ENCODE measurements around the gene PDZD7. TPM values are rescaled to one million over a fixed set of nuclear protein-coding genes. Genes with fewer than 3 reads are reported as not detected.
A peak's percentile ranks its signal among the peaks of the same experiment; 100 is the strongest.

The PDZD7 gene
- total and polyA plus RNA-seq, 4 experiments from 2014 or later, result 0.20 to 1.8 (median 0.70) TPM

DNA sequence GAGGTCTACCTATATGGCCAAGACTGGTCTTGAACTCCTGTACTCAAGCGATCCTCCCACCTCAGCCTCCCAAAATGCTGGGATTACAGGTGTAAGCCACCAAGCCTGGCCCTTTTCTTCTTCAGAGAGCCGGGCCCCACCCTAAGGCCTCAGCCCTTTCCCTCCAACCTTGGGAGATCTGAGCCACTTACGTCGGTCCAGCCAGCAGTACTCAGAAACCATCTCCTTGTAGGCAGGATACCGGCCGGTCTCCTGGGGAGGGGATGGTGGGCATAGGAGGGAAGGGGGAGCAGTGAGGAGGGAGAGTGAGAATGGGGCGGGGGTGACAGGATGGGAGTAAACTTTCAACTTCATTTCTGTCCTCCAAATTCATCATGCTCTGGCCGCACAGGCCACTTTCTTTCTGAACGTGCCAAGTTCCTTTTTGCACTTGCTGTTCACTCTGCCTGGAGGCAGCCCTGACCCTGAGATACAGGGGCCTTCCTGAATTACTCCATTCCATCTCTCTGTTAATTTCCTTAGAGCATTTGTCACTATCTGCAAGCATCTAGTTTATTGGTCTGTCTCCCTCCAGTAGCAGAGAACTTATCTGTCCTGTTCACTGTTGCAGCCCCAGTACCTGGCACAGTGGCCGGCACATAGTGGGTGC lies 10.4 kb downstream of the PDZD7 start:
- DNase-seq, result no peak
- Histone ChIP-seq H3K4me1 (ENCODE audit: insufficient read depth, low read length) (no peaks in the 10 kb centered on the region), H3K4me3 (ENCODE audit: low read length in 2 of 2) (no peak overlapping the region), H3K9me3 (ENCODE audit: control insufficient read depth in 1 of 2, low read length in 2 of 2) (no peaks in the 10 kb centered on the region), H3K27me3 (ENCODE audit: insufficient read depth, low read length) (peaks cover 11% of the 10 kb centered on the region), H3K36me3 (ENCODE audit: insufficient read depth, low read length) (no peaks in the 10 kb centered on the region), H3K27ac (ENCODE audit: low read depth, low read length) (no peak overlapping the region)
- H3K36me3 Mint-ChIP-seq, result no peaks in the 10 kb centered on the region
- peaks cover 23 to 27% of the 10 kb centered on the region in 2 donors for H3K27me3 Mint-ChIP-seq
- H3K4me3 Mint-ChIP-seq, result no peak overlapping the region
- intact Hi-C loops (cut with micrococcal nuclease), result no loop called here
- no peaks in the 10 kb centered on the region for H3K9me3 Mint-ChIP-seq
- no peak overlapping the region for H3K27ac Mint-ChIP-seq
- POLR2A ChIA-PET (ENCODE audit: partially characterized antibody), result no interaction called here
- peaks cover 0 to 4% (median 2%) of the 10 kb centered on the region in 4 donors for H3K4me1 Mint-ChIP-seq
- CTCF ChIA-PET (ENCODE audit: partially characterized antibody), result interaction anchor here (1.1 to 7.2 kb wide), 5 partner anchors 7 to 31 kb away, joined by 3 to 171 read pairs (median 31); partner anchors contain the start of gene LZTS2

DNA sequence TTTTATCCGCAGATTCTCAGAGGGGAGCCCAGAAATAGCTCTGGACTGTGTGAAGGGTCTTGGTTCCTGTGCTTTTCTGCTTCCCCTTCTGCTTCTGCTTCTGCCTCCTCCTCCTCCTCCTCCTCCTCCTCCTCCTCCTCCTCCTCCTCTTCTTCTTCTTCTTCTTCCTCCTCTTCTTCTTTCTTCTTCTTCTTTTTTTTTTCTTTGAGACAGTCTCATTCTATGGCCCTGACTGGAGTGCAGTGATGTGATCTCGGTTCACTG lies 11.6 kb downstream of the PDZD7 start:
- no peaks in the 10 kb centered on the region for H3K36me3 Mint-ChIP-seq
- no peak for DNase-seq
- POLR2A ChIA-PET (ENCODE audit: partially characterized antibody), result interaction anchor here (1.3 to 3.3 kb wide), 3 partner anchors 12 to 23 kb away, joined by 4 to 13 read pairs (median 4); partner anchors contain the start of genes PDZD7 and SFXN3
- peaks cover 25 to 29% of the 10 kb centered on the region in 2 donors for H3K27me3 Mint-ChIP-seq
- H3K9me3 ChIP-seq (ENCODE audit: control insufficient read depth in 1 of 2, low read length in 2 of 2), result no peaks in the 10 kb centered on the region
- H3K4me1 ChIP-seq (ENCODE audit: insufficient read depth, low read length), result peaks cover 3% of the 10 kb centered on the region
- CTCF ChIA-PET (ENCODE audit: partially characterized antibody), result interaction anchor here (1.0 to 7.2 kb wide), 21 partner anchors 9 to 72 kb away, joined by 3 to 171 read pairs (median 6); partner anchors contain the start of genes KAZALD1, LZTS2, PDZD7 and SEMA4G
- H3K4me3 ChIP-seq (ENCODE audit: low read length in 2 of 2), result no peak overlapping the region
- H3K27ac ChIP-seq (ENCODE audit: low read depth, low read length), result no peak overlapping the region
- intact Hi-C loops (cut with micrococcal nuclease), result loop anchor here (1.0 kb wide), 1 partner anchor 49 kb away; no protein-coding TSS in a partner anchor
- H3K4me3 Mint-ChIP-seq, result no peak overlapping the region
- H3K27me3 ChIP-seq (ENCODE audit: insufficient read depth, low read length), result peaks cover 11% of the 10 kb centered on the region
- H3K27ac Mint-ChIP-seq, result no peak overlapping the region
- H3K36me3 ChIP-seq (ENCODE audit: insufficient read depth, low read length), result no peaks in the 10 kb centered on the region
- no peaks in the 10 kb centered on the region for H3K9me3 Mint-ChIP-seq
- peaks cover 2 to 7% (median 3%) of the 10 kb centered on the region in 4 donors for H3K4me1 Mint-ChIP-seq

DNA sequence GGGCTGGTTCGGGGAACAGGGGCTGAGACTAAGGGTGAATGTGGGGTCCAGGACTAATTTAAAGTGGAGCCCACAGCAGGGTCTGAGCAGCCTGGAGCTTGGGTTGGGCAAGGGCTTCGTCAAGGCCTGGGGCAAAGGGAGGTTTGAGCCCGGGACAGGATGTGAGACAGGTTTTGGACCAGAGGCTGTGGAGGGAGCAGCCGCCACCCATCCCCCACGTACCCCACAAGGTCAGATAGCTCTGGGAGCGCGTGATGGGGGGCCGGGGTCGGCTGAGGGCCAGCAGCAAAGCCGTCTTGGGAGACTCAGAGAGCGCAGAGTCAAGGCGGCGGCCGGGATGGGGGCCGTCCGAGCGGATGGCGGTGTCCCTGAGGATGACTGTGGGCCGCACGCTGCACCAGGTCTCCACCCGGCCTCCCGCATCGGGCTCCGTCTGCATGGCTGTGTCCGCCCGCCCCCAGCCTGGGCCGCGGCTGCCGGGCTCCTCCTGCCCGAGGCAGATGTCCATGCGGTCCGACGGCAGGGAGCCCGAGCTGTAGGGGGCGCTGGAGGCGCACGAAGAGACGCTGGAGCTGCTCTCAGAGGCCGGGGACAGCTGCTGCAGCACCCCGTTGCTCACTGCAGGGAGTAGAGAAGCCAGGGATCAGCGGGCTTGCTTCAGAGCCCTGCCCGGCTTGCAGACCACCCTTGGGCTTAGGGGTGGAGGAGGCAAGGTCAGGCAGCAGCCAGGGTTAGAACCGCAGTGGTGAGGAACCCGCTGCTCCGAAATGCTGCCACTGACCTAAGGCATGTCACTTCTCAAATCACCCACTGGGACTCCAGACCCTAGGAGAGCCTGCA lies 12.1 kb downstream of the PDZD7 start:
- H3K9me3 ChIP-seq (ENCODE audit: control insufficient read depth in 1 of 2, low read length in 2 of 2), result no peaks in the 10 kb centered on the region
- peak; percentile 53 to 68 (median 59) for DNase-seq
- peaks cover 7% of the 10 kb centered on the region for H3K4me1 ChIP-seq (ENCODE audit: insufficient read depth, low read length)
- ChIA-PET CTCF (ENCODE audit: partially characterized antibody) (interaction anchor here (1.0 to 7.2 kb wide), 21 partner anchors 9 to 71 kb away, joined by 3 to 171 read pairs (median 6); partner anchors contain the start of genes KAZALD1, LZTS2, PDZD7 and SEMA4G), POLR2A (ENCODE audit: partially characterized antibody) (interaction anchor here (0.5 to 3.3 kb wide), 4 partner anchors 13 to 39 kb away, joined by 3 to 13 read pairs (median 4); partner anchors contain the start of genes PDZD7 and SFXN3)
- H3K27me3 Mint-ChIP-seq, result peaks cover 25 to 32% of the 10 kb centered on the region in 2 donors
- H3K36me3 Mint-ChIP-seq, result no peaks in the 10 kb centered on the region
- no peak overlapping the region for H3K27ac ChIP-seq (ENCODE audit: low read depth, low read length)
- H3K9me3 Mint-ChIP-seq, result no peaks in the 10 kb centered on the region
- intact Hi-C loops (cut with micrococcal nuclease), result loop anchor here (1.0 kb wide), 1 partner anchor 49 kb away; no protein-coding TSS in a partner anchor
- no peak overlapping the region for H3K27ac Mint-ChIP-seq
- no peak overlapping the region for H3K4me3 ChIP-seq (ENCODE audit: low read length in 2 of 2)
- no peaks in the 10 kb centered on the region for H3K36me3 ChIP-seq (ENCODE audit: insufficient read depth, low read length)
- H3K4me3 Mint-ChIP-seq, result no peak overlapping the region
- peaks cover 11% of the 10 kb centered on the region for H3K27me3 ChIP-seq (ENCODE audit: insufficient read depth, low read length)
- peaks cover 5 to 10% (median 6%) of the 10 kb centered on the region in 4 donors for H3K4me1 Mint-ChIP-seq

DNA sequence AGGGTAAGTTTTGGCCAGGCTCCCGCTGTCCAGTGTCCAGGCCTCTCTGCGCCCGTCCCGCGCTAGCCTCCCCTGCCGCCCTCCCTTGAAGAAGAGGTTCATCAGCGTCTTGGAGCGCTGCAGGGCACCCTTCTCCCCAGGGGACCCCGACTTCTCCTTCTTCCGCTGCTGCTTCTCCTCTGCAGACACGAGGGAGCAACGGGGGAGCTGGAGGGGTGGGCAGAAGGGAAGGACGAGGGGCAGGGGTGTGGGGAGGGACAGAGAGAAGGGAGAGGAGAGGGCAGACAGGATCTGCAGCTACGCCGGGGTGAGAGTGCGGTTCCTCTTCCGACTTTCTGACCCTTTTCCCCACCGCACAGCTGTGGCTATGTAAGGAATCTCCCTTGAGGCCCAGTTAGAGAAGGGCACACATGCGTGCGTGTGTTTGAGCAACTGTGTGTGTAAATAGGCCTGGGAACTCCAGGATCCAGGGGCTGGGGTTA lies 12.8 kb downstream of the PDZD7 start:
- peaks cover 11% of the 10 kb centered on the region for H3K27me3 ChIP-seq (ENCODE audit: insufficient read depth, low read length)
- peaks cover 7 to 12% (median 8%) of the 10 kb centered on the region in 4 donors for H3K4me1 Mint-ChIP-seq
- H3K27ac Mint-ChIP-seq, result no peak overlapping the region
- peaks cover 25 to 34% of the 10 kb centered on the region in 2 donors for H3K27me3 Mint-ChIP-seq
- no peak for DNase-seq
- peaks cover 11% of the 10 kb centered on the region for H3K4me1 ChIP-seq (ENCODE audit: insufficient read depth, low read length)
- H3K4me3 Mint-ChIP-seq, result no peak overlapping the region
- H3K36me3 ChIP-seq (ENCODE audit: insufficient read depth, low read length), result no peaks in the 10 kb centered on the region
- no peaks in the 10 kb centered on the region for H3K36me3 Mint-ChIP-seq
- no peak overlapping the region for H3K27ac ChIP-seq (ENCODE audit: low read depth, low read length)
- no peaks in the 10 kb centered on the region for H3K9me3 Mint-ChIP-seq
- no peaks in the 10 kb centered on the region for H3K9me3 ChIP-seq (ENCODE audit: control insufficient read depth in 1 of 2, low read length in 2 of 2)
- ChIA-PET CTCF (ENCODE audit: partially characterized antibody) (interaction anchor here (1.2 to 7.2 kb wide), 14 partner anchors 13 to 60 kb away, joined by 3 to 171 read pairs (median 9); partner anchors contain the start of genes LZTS2, PDZD7, SEMA4G and SFXN3), POLR2A (ENCODE audit: partially characterized antibody) (interaction anchor here (1.6 to 3.3 kb wide), 2 partner anchors 13 to 21 kb away, joined by 4 to 13 read pairs; partner anchors contain the start of genes PDZD7 and SFXN3)
- H3K4me3 ChIP-seq (ENCODE audit: low read length in 2 of 2), result no peak overlapping the region
- intact Hi-C loops (cut with micrococcal nuclease), result no loop called here

DNA sequence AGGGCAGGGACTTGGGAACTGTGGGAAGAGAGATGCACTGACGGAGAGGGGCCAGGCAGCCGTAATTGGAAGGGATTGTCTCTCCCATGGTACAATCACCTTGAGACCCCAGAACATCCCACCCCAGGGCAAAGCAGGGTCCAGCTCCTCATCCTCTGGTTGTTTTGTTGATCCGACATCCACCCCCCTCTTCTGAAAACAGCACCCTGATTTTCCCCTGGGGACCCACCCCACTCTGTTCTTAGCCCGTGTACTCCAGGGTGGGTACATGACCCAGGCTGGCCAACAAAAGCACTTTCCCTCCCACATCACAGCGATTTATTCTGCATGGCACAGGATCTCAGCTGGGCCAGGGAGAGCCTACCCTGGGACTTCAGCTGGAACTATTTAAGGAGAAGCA lies 14.1 kb downstream of the PDZD7 start:
- no peaks in the 10 kb centered on the region for H3K9me3 ChIP-seq (ENCODE audit: control insufficient read depth in 1 of 2, low read length in 2 of 2)
- peaks cover 19% of the 10 kb centered on the region for H3K4me1 ChIP-seq (ENCODE audit: insufficient read depth, low read length)
- H3K36me3 Mint-ChIP-seq, result no peaks in the 10 kb centered on the region
- no peaks in the 10 kb centered on the region for H3K36me3 ChIP-seq (ENCODE audit: insufficient read depth, low read length)
- H3K4me3 ChIP-seq (ENCODE audit: low read length in 2 of 2), result no peak overlapping the region
- peak overlapping the region in 1 of 7 donors; percentile 12 for H3K27ac Mint-ChIP-seq
- DNase-seq, result no peak
- CTCF ChIA-PET (ENCODE audit: partially characterized antibody), result interaction anchor here (0.6 to 7.2 kb wide), 12 partner anchors 9 to 478 kb away, joined by 3 to 171 read pairs (median 6); partner anchors contain the start of genes KAZALD1, LZTS2 and SEMA4G
- no peak overlapping the region for H3K27ac ChIP-seq (ENCODE audit: low read depth, low read length)
- H3K27me3 Mint-ChIP-seq, result peaks cover 28 to 39% of the 10 kb centered on the region in 2 donors
- H3K4me3 Mint-ChIP-seq, result no peak overlapping the region
- peaks cover 12 to 19% (median 14%) of the 10 kb centered on the region in 4 donors for H3K4me1 Mint-ChIP-seq
- POLR2A ChIA-PET (ENCODE audit: partially characterized antibody), result interaction anchor here (1.0 to 3.3 kb wide), 4 partner anchors 15 to 20 kb away, joined by 3 to 13 read pairs (median 8); partner anchors contain the start of genes PDZD7 and SFXN3
- peaks cover 11% of the 10 kb centered on the region for H3K27me3 ChIP-seq (ENCODE audit: insufficient read depth, low read length)
- no peaks in the 10 kb centered on the region for H3K9me3 Mint-ChIP-seq
- intact Hi-C loops (cut with micrococcal nuclease), result no loop called here

DNA sequence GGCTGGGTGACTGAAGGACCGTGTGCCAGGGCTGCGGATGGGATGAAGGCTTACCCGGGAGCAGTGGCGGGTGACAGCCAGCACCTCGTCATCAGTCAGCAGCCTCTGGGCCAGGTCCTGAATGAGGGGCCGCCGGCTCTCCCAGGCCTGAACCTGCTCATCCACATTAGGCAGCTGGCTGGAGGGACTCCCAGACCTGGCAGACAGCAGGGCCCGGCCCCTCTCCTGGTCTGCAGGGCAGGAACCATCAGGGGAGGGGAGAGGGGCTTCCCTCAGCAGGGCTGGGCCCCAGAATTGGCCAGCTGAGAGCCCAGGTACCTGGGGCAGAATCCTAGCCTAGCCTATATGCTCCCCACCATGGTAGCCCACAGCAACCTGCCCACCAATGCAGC lies 15.4 kb downstream of the PDZD7 start:
- H3K4me3 Mint-ChIP-seq, result no peak overlapping the region
- POLR2A ChIA-PET (ENCODE audit: partially characterized antibody), result interaction anchor here (2.7 to 2.9 kb wide), 2 partner anchors 16 to 18 kb away, joined by 12 to 19 read pairs; partner anchors contain the start of genes PDZD7 and SFXN3

More for the DNA sequence above, 15.4 kb downstream of the PDZD7 start:
- Mint-ChIP-seq H3K4me1 (peaks cover 12 to 19% (median 14%) of the 10 kb centered on the region in 4 donors), H3K36me3 (no peaks in the 10 kb centered on the region), H3K27me3 (peaks cover 28 to 34% of the 10 kb centered on the region in 2 donors), H3K9me3 (no peaks in the 10 kb centered on the region), H3K27ac (no peak overlapping the region)
- H3K27me3 ChIP-seq (ENCODE audit: insufficient read depth, low read length), result peaks cover 11% of the 10 kb centered on the region
- H3K4me3 ChIP-seq (ENCODE audit: low read length in 2 of 2), result no peak overlapping the region
- H3K9me3 ChIP-seq (ENCODE audit: control insufficient read depth in 1 of 2, low read length in 2 of 2), result no peaks in the 10 kb centered on the region
- H3K4me1 ChIP-seq (ENCODE audit: insufficient read depth, low read length), result peaks cover 19% of the 10 kb centered on the region
- CTCF ChIA-PET (ENCODE audit: partially characterized antibody), result interaction anchor here (1.2 to 7.2 kb wide), 11 partner anchors 8 to 58 kb away, joined by 3 to 171 read pairs (median 13); partner anchors contain the start of genes LZTS2 and SEMA4G
- H3K36me3 ChIP-seq (ENCODE audit: insufficient read depth, low read length), result no peaks in the 10 kb centered on the region
- intact Hi-C loops (cut with micrococcal nuclease), result loop anchor here (2.0 kb wide), 1 partner anchor 47 kb away; the partner anchor contains the start of gene SEMA4G
- H3K27ac ChIP-seq (ENCODE audit: low read depth, low read length), result no peak overlapping the region
- DNase-seq, result no peak
